Stimulated activated CD4-positive, alpha-beta T cell treated with anti-CD3 and anti-CD28 coated beads, TNF-alpha, amount 100 ng/mL, for 48 hours (primary cell): Measurements from ENCODE around the gene MCM9.

Experiments used
- DNase-seq, 3 donors: peaks; one replicate each; pipeline ENCODE4 v3.0.0-alpha.2; 2020; ENCODE audit warnings: low read depth in 3 of 3

The MCM9 gene

DNA sequence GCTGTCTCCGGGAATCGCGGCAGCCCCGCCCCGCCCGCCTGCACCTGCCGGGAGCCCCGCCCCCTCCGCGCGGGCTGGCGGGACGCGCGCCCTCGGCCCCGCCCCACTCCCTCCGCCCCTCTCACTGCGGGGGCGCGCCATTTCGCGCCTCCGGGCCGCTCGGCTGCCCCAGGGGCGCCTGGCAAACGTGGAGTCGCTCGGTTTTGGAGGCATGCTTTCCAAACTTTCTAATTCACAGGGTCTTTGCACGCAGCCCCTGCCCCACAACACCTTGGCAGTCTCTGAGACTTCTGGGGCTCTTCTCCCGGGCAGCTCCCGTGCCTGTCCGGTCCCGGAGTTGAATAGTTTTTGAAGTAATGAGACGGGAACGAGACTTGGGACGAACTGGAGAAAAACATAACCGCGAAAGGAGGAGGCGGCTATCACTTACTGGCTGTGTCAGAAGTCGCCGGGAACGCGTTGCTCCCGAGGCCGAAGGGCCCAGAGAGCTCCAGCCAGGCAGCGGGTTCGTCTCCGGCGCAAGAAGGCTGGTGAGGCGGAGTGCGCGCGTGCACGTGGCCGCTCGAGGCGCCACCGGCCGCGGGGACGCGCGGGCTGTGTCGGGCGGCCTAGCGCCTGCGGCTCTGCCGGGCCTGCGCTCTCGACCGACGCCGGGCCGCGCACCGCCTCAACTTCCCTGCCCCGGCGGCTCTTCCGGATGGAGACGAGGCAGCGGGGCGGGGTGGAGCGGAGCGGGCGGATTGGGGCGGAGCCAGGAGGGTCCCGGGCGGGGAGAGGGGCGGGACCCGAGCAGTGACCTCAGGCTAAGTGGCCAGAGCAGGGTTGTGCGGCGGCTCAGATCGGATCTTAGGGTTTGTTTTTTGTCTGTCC lies at the start of gene MCM9:
TSS of gene MCM9 (minus strand) at position 699 of the 870 bp plus-strand sequence. CDS start 3,436 bp downstream, outside the sequence.
- peak; percentile 75 to 92 (median 76) for DNase-seq

DNA sequence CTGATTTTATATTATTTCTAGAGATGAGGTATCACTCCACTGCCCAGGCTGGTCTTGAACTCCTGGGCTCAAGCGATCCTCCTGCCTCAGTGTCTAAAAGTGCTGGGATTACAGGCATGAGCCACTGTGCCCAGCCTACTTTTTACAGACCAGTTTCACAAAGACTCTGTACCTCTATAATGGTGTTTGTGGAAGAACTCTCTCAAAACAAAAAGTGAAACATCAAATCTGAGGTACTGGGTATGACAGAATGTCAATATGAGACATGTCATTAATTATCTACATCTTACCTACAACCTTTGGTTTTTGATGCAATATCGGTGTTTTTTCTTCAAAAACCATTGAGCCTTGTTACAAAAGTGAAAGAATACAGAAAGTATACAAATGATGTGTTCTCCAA lies 49.4 kb upstream of the MCM9 start:
- DNase-seq: no peak

DNA sequence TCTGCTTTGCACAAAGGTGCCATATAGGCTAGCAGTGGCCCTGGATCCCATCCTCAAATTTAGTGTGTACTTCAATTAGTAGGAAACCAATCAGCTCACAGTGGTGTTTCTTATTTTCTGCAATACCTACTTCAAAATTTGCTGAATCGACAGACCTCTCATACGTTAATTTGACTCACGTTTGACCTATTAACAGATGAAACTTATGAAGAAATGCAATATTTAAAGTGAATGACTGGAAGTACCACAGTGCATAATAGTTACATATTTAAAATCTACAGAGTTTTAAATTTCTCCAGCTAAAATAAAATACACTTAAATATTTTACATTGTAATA lies 47.6 kb upstream of the MCM9 start:
- DNase-seq: no peak

DNA sequence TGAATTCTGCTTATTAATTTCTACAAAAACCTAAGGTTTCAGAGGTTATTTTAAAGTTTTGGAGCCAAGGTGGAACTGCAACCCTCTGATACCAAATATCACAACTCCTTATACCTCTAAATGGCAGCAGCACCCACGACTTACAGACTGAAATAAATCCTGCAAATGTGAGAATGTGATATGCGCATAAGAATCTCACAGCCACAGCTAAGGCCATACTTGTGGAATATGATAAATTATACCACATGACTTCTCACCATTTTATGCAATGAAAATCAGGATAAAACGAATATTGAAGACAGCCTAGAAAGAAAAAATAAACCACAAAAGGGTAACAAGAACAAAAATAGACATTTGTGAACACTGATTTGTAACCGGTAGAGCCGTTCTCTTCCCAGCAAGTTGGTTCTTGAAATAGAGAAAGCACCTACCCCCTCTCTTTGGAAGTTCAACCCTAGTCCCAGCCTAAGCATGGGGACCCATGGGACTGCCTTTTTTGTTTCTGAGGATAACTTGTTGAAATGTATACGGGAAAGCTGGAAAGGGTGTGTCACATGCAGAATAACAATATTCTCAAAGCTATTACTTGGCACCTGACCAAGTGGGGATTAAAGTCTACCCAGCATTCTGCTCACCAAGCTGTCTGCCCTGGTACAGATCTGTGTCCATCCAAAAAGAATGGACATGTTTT lies 47.1 kb upstream of the MCM9 start:
- no peak for DNase-seq

DNA sequence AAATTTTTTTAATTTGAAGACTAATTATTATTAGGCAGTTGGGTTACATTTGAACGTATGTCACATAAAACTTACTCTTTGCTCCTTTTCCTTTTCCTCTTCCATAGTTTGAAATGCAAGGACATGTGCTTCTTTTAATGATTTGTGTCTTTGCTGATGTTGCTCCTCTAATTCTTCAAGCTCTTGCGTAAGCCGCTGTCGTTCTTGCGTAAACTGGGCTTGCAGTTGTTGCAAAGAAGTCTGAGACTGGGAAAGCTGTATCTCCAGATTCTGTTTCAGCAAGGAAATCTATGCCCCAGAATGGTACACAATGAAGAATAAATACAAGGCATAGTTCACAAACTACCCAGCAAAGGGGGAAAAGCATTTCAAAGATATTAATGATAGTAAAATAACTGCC lies 45.1 kb upstream of the MCM9 start:
- DNase-seq: no peak

DNA sequence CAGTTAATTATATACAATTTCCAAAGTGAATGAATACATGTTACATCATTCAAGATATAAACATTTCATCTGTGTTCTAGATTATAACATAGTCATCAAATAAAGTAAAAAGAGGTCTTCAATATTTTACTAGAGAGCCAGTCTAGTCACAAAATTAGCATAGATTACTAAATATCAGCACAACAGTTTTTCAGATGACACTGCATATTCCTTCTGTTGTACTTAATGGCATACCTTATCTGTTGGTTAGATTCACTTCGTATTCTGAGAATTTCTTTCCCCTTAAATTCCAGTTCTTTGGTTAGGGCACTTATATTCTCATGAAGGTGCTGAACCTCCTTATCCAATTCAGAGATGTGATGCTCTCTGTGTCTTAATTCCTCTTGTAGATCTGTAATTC lies 39.8 kb upstream of the MCM9 start:
- DNase-seq: no peak

DNA sequence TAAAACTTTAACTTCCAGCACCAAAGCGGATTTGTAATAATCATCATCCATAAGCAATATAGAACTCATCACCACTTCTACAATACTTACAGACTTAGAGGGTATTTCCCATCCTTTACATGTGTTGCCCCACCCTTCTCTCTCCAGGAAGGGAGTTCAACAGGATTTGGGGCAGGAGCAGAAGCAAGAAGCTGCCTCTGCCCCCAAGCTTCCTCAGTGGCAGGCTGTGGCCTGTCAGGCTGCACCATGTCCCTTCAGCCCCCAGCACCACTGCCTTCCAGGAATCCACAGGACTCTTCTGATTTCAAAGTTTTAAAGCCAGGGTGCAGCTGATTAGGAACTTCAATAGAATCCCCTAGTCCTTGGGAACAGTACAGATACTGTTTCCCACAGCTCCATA lies 36.7 kb upstream of the MCM9 start:
- no peak for DNase-seq

DNA sequence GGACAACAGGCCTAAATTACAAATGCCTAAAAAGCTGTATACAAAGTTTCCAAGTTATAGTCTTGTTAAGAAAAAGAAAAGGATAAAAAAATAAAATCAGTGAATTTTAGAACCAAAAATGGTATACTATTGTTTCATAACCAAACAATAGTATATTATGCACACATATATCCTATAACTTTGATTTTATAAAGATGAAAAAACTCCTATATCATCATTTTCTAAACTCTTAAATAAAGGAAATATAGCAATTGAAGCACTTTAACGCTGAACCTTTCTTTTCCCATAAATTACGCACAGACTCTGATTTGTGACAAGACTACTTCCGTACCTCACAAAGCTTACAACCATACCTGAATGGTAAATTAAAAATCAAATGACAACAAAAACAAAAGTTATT lies 35.9 kb upstream of the MCM9 start:
- no peak for DNase-seq

- DNase-seq: no peak
Observed at GRCh38 chr6:118968416-118968815, 33.5 kb upstream of the MCM9 start.

DNA sequence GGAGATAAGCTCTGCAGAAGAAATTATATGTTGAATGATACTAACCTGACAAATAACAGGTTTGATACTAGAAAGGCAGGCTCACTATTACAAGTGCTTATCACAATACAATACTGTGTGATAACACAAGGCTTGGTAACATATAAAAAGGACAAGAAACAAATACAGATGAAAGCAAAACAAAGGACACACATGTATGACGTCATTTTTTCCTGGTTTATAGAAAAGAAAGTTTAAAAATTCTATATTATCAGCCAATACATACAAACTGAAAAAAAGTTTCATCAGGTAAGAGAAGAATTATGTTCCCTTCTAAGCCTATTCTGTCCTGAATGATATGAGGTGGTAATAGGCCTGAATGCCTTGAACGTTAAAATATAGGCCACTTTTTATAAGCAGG lies 32.3 kb upstream of the MCM9 start:
- no peak for DNase-seq

DNA sequence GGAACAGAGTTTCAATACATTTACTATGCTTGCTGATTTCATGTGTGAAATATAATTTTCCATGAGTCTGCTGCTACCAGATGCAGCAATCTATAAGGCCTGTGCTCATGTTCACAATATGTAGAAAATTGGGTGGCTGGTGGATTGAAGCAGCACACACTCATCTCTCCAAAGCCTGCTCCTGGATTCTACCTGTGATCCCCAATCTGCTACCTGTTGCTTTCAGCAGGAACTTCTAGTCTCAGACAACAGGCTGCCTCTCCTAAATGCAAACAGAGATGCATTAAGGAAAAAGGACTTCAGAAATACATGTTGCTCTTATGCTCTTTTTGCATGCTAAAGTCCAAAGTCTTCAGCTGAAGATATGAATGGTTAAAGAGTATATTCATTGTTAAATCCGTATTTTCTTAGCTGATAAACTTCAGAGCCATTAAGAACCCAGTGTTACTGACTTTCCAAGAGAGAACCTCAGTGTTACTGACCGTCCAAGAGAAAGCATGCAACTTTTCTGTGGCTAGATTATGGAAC lies 30.9 kb upstream of the MCM9 start:
- DNase-seq: no peak

GRCh38 chr6:118965371-118965770 lies 30.4 kb upstream of the MCM9 start:
- DNase-seq: no peak

DNA sequence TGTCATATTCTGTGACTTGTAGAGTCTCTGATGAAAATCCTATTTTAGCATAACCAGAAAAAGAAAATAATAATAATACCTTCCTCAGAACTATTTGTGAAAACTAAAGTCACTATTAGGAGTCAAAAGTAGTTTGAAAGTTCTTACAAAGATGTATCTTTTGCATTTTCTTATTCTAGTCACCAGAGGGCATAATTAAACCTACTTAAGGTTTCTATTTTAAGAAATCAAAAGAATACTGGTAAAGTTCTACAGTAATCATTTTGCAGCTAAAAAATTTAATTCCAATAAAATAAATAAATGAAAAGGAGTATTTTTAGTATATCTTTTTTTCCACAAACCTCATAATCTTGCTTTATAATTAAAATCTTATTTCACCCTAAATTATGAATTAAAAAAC lies 28.0 kb upstream of the MCM9 start:
- DNase-seq: no peak

GRCh38 chr6:118959903-118960302 lies 24.9 kb upstream of the MCM9 start:
- no peak for DNase-seq

GRCh38 chr6:118953391-118953790 lies 18.4 kb upstream of the MCM9 start:
- no peak for DNase-seq

- no peak for DNase-seq
Observed at GRCh38 chr6:118952683-118953082, 17.7 kb upstream of the MCM9 start.

DNA sequence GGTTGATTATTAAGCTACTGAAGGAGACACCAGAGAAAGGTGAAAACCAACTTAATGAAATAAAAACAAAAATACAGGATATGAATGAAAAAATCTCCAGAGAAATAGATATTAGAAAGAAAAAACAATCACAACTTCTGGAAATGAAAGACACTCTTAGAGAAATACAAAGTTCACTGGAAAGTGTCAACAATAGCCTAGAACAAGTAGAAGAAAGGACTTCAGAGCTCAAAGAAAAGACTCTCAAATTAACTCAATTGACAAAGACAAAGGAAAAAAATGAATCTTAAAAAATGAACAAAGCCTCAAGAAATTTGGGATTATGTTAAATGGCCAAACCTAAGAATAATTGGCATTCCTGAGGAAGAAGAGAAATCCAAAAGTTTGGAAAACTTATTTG lies 10.3 kb upstream of the MCM9 start:
- DNase-seq: no peak

DNA sequence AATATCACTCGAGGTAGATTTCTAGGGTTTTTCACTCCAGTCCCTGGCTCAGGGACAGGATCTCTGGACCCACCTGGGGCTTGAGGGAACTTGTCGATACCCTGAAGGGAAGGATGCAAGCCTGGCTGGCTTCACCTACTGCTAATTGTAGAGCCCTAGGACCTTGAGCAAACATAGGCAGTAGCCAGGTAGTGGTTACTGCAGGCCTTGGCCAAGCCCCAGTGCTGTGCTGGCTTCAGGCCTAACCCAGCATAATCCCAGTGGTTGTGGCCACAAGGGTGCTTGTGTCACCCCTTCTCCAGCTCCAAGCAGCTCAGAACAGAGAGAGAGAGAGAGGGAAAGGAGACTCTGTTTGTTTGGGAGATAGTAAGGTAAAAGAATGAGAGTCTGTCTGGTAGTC lies 5.8 kb upstream of the MCM9 start:
- DNase-seq: no peak

GRCh38 chr6:118939683-118940082 lies 4.7 kb upstream of the MCM9 start:
- DNase-seq: no peak

DNA sequence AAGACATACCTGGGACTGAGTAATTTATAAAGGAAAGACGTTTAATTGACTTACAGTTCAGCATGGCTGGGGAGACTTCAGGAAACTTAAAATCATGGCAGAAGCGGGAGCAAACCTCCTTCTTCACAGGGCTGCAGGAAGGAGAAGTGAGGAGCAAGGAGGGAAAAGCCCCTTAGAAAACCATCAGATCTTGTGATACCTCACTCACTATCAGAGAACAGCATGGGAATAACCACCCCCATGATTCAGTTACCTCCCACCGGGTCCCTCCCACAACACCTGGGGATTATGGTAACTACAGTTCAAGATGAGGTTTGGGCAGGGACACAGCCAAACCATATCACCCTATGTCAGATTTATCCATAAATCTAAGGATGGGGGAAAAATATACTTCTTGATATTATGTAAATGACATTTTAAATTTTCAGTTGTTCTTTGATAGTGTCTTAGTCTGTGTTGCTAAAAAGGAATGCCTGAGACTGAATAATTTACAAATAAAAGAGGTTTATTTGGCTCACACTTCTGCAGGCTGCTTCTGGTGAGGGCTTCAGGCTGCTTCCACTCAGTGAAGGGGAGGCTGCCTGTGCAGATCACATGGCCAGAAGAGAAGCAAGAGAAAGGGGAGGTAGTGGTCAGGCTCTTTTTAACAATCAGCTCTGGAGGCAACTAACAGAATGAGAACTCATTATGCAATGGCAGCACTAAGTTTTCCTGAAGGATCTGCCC lies 1.2 kb upstream of the MCM9 start:
- DNase-seq: no peak

DNA sequence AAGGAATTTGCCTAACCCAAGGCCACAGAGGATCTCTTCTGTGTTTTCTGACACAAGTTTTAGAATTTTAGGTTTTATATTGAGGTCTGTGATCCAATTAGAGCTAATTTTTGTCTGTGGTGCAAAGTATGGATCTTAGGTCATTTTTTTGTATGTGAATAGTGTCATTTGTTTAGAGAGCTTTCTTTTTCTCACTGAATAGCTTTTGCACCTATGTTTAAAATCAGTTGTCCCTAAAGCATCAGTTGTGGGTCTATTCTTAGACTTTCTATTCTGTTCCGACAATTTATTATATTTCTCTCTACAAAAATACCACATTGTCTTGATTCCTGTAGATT lies 341 bp upstream of the MCM9 start:
- DNase-seq: no peak

DNA sequence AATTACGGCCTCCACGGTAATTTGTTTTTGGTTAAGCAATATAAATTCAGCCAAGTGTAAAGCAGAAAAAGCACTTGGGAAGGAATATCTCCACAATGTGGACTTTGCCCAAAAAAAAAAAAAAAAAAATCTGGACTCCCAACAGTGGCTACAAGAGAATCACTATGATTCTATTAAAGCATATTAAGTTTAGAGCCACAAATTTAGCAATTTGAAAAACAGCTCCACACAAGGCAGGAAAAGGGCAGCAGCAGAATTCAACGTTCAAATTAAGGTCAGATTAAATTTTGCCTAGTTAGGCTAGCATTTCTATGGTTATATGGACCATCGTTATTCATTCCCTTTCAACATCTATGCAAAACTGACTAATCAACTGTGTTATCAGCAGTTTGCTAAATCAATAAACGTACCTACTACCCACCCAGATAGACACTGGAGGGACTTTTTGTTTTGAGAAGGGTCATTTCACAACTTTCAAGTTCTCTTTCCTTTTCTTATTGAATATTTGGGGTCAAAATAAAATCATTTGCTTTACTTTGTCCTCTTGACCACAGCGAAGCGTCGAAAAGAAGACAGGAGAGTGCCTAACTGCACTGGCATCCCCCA lies 1.0 kb downstream of the MCM9 start:
- DNase-seq: no peak
